NCI-H82 treated with DMSO at 0.1 percent for 48 hours (cell line): ENCODE measurements around the gene CPNE5.

Source experiments
- DNase-seq: peaks from one replicate; lab custom pipeline; 2025; ENCODE audit not compliant: unreplicated experiment; lab: John Stamatoyannopoulos, UW

Gene CPNE5

DNA sequence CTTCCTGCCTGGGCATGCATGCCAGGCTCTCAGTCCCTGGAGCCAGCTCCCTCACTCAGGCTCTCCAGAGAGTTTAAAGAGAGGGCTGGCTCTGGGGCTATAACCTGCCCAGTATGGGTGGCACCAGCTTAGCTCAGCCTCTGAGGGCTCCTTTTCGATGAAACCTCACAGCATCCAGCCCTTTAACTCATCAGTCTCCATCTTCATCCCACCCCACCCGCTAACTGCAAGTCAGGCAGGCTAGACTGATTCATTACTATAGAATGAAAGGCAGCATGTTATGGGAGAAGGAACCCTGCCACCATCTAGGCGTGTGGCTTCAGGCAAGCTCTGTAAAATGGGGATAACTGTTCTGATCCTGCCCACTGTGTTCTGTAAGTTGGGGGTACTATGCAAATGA lies 88.2 kb downstream of the CPNE5 start:
- DNase-seq: no peak

DNA sequence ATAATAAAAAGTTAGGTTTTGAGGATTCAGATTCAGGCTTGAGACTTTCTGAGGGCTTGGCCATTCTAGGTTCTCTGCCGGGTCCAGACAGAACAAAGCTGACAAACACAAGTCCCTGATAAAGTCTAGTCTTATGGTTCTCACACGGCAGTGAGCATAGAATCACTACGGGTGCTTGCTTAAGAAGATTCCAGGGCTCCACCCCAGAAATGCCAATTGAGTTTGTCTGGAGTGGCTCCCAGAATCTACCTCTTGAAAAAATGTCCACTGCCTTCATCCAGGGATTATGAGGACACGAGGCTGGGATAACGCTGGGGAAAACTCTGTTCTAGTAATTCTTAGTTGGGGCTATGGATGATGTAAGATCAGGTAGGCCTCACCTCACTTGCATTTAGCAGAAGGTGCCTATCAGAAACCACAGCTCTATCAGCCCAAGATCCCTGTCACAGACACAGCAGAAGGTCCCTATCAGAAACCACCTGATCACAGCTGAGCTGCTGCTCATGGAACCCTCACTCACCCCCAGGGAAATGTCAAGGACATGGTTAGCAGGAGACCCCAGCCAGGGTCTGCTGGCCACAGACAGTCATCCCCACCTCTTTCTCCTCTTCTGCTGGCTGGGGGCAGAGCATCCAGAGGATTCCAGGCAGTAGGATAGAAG lies 89.3 kb downstream of the CPNE5 start:
- DNase-seq: no peak

- no peak for DNase-seq
Observed at GRCh38 chr6:36746251-36746650, 93.0 kb downstream of the CPNE5 start.

- DNase-seq: no peak
Observed at GRCh38 chr6:36745836-36746235, 93.4 kb downstream of the CPNE5 start.

DNA sequence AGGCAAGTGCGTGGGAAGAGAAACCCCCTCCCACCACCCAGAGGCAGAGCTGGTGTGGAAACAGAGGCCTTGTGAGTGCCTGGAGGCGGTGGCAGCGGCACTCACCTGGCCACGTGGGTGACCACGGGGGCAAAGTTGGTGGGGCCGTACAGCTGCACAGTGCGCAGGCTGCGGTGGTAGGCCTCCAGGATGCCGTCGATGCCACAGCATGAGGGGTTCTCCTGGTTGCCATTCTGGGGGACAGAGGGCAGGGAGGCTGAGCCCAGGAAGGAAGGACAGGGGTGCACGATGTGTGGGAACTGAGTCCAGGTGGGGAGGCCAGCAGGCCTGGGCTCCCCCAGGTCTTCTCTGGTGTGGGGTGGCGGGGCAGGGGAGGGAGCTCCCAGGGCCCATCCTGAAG lies 94.0 kb downstream of the CPNE5 start:
- DNase-seq: no peak

GRCh38 chr6:36744304-36744673 lies 95.0 kb downstream of the CPNE5 start:
- DNase-seq: no peak

DNA sequence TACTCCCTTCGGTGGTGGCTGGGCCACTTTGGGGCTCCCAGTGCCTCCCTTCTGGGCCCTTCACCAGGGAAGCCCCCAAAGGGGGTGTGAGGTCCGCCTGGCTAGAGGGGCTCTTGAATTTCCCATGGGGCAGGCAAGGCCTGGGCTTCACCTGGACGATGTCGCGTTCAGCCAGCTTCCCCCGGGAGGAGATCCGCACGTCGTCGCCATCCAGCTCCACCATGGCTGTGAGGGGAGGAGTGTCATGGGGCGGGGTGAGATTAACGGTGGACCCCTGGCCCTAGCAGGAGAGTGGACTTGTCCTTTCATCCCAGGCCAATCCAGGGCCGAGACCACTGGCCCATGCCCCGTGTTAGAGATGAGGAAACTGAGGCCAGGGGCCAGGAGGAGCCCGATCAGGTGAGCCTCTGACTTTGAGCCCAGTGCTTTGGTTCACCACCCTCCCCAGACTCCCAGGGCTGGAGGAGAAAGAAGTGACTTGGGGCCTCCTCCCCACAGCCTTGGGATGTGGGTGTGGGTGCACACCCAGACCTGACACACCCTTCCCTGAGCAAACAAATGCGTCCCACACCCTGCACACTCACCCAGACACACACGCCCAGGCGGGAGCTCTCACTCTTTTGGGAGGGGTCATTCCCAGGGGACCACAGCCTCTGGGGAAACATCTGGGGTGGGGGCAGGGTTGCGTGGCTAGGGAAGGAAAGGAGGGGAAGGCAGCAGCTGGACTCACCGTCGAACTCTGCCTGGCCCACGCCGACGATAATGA lies 95.5 kb downstream of the CPNE5 start:
- no peak for DNase-seq

DNA sequence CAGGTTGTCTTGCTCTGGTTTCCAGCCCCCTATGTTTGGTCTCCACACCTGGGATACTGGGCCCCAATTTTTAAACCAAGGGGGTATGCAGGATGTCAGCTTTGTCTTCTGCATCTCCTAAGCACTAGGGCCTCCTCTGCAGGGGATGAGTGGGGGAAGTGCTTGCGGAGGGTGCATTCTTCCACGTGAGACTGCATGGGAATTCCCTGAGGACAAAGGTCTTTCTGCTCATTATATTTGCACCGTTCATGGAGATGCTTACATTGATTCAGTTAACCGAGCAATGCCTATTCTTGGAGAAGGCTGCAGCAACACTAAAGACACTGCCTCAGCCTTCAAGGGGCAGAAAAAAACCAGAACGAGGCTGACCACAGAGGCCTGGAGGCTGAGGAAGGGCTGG lies 96.2 kb downstream of the CPNE5 start:
- no peak for DNase-seq

GRCh38 chr6:36742146-36742545 lies 97.1 kb downstream of the CPNE5 start:
- DNase-seq: no peak

DNA sequence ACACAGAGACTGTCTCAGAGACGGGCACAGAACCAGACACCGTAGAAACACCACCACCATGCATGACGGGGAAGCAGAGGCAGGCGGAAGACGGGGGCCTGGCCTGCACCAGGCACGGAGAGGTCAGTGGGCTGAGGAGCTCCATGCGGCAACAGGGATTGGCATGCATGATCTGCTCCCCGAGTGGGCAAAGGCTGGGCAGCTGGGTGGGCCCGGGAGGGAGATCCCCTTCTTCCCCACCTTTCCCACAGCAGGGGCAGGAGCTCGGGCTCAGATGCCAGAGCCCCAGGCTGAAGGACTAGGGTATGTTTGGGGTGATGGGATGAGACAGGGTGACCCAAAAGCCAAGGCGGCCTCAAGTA lies 98.4 kb downstream of the CPNE5 start:
- DNase-seq: no peak

GRCh38 chr6:36739947-36740817 lies 99.1 kb downstream of the CPNE5 start:
- no peak for DNase-seq

- DNase-seq: no peak
Observed at GRCh38 chr6:36738108-36738507, 101.1 kb downstream of the CPNE5 start.

- no peak for DNase-seq
Observed at GRCh38 chr6:36737043-36737785, 102.0 kb downstream of the CPNE5 start.

DNA sequence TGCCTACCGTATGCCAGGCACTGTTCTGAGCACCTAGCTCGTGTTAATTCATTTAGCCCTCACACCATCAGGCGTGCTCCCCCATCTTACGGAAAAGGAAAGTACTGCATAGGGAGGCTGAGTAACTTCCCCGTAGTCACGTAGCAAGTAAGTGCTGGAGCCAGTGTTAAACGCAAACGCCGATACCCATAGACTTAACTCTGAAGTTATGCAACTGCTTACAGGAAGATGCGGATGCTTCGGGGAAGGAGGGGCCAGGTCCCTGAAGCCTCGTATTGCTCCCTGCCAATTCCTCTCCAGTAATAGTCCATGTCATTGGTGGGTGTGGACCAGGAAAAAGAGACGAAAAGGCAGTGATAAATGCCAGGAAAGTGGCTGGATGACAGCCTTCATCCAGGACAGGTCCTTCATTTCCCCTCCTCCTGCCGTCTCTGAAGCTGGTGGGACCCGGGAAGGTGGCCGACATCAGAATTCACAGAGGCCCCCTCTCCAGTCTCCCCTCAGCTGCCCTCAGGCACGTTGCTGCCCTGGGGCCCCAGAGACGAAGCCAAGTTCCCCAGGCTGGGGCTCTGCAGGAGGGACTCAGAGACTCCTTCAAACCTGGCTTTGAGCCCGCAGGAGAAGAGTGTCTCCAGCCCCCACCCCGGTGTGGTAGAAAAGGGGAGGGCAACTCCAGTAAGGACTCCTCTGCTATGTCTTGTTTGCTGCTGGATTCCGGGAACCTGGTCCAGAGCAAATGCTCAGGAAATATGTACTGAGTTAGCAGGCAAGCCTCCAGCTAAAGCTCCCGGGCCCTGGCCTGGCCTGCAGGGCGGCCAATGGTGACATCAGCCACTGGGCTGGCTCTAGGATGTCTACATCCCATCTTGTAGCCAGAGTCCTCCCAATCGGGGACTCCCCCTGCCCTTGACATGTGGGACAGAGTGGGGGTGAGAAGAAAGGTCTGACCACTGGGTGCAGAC lies 103.9 kb downstream of the CPNE5 start:
- DNase-seq: no peak

DNA sequence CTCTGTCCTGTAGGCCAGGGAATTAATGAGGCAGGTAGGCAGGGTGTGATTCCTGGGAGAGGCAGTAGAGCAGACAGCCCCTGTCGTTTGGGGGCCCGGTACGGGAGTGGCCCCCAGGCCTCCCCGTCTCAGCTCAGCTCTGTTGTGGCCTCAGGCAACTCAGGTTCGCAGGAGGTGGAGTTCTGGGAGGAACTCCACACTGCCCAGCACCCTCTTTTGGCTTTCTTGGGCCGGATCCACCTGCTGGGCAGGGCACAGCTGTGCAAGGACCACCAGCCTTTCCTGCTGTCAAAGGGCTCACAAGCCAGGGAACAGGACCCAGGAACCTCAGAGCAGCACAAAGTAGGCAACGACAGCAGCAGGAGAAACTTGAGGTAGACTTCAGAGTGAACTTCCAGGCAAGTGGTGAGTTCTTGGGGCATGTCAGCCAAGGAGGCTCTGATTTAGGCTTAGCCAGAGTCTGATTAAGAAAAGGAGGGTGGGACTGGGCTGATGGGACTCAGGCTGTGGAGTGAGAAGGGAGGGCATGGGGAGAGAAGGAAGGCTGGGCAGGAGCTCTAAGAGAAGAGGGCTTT lies 104.7 kb downstream of the CPNE5 start:
- no peak for DNase-seq

- no peak for DNase-seq
Observed at GRCh38 chr6:36733300-36733699, 105.9 kb downstream of the CPNE5 start.

DNA sequence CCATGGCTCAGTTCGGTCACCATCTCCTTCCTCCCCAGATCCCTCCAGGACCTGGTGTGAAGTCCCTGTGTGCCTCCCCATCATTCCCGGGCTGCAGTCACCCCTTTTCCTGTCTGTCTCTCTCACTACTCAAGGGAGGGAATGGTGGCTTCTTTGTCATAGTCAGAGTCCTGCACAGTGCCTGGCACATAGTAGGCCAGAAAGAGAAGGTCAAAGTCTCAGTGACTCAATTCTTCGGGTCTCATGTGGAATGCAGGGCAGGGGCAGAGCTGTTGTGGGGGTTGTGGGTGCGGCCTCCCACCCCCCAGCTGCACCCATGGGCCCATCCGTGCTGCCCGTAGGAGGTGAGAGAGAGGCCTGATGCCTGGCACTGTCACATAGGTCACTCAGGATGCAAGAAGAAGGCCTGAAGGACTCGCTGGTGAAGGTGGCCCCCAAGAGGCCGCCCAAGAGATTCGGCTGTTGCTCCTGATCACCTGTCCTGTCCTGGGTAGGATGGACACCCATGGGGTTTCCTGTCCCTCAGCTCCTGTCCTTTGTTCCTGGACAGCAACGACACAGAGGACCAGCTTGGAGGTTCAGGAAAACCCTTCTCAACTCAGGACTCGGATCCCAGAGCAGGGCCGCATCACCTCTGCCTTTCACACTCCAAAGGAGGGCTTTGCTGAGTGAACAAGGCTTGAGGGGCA lies 107.5 kb downstream of the CPNE5 start:
- no peak for DNase-seq

- no peak for DNase-seq
Observed at GRCh38 chr6:36730424-36731380, 108.5 kb downstream of the CPNE5 start.
